HG03135 (cell line): Measurements from ENCODE around the gene MCM7.

ENCODE experiments used
- ATAC-seq: cut with Tn5 transposase; IDR thresholded peaks from one replicate; pipeline ENCODE4 v1.9.1; 2021; ENCODE audit warnings: mild to moderate bottlenecking, moderate library complexity; ENCODE audit not compliant: unreplicated experiment

The MCM7 gene

DNA sequence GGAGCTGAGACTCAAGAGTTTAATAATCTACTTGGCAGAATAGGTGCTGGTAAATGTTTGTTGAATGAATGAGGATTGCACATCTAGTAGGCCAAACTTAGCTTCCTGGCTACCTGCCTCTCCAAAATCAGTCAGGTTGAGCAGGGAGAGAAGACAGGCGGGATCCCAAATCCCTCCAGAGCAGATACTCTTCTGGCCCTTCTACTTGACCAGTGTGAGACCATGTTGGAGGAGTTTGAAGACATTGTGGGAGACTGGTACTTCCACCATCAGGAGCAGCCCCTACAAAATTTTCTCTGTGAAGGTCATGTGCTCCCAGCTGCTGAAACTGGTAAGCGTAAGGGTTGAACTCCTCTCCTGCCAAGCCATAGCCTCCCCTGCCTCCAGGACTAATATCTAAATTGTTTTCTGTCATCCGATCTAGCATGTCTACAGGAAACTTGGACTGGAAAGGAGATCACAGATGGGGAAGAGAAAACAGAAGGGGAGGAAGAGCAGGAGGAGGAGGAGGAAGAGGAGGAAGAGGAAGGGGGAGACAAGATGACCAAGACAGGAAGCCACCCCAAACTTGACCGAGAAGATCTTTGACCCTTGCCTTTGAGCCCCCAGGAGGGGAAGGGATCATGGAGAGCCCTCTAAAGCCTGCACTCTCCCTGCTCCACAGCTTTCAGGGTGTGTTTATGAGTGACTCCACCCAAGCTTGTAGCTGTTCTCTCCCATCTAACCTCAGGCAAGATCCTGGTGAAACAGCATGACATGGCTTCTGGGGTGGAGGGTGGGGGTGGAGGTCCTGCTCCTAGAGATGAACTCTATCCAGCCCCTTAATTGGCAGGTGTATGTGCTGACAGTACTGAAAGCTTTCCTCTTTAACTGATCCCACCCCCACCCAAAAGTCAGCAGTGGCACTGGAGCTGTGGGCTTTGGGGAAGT lies 23.4 kb upstream of the MCM7 start:
- ATAC-seq: no peak

DNA sequence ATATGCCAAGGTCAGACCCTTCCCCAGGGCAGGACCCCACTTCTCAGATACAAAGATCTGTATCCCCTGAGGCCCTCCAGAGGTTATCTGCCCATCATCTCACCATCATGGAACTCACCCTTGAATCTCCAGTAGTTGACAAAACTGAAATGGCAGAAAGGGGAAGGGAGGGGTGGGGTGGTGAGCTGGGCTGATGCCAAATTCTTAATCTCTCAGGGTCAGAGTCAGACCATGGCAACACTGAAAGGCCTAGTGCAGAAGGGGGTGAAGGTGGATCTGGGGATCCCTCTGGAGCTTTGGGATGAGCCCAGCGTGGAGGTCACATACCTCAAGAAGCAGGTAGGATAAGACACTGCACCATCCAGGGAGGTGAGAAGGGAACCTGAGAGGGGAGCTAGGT lies 21.4 kb upstream of the MCM7 start:
- no peak for ATAC-seq

DNA sequence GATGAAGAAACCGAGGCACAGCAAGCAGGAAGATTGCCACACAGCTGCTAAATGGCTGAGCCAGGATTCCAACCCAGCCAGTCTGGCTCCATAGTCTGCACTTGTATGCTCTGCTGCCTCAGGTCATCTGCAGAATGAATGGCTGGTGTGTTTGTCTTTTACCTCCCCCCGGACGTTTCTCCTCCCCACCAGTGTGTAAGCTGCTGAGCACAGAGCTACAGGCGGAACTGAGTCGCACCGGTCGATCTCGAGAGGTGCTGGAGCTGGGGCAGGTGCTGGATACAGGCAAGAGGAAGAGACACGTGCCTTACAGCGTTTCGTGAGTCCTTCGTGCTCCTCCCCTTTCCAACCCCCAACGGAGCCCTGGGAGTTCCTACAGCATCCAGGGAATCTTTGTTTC lies 20.9 kb upstream of the MCM7 start:
- no peak for ATAC-seq

DNA sequence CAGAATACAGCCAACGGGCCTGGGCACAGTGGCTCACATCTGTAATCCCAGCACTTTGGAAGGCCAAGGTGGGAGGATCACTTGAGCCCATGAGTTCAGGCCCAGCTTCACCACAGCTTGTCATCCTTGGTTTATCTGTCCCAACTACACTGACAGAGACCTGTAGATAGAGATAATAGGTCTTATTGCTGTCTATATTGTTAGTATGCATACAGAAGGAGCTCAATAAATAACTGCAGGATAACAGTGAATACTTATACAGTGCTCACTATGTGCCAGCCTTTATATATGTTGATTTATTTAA lies 19.5 kb upstream of the MCM7 start:
- no peak for ATAC-seq

DNA sequence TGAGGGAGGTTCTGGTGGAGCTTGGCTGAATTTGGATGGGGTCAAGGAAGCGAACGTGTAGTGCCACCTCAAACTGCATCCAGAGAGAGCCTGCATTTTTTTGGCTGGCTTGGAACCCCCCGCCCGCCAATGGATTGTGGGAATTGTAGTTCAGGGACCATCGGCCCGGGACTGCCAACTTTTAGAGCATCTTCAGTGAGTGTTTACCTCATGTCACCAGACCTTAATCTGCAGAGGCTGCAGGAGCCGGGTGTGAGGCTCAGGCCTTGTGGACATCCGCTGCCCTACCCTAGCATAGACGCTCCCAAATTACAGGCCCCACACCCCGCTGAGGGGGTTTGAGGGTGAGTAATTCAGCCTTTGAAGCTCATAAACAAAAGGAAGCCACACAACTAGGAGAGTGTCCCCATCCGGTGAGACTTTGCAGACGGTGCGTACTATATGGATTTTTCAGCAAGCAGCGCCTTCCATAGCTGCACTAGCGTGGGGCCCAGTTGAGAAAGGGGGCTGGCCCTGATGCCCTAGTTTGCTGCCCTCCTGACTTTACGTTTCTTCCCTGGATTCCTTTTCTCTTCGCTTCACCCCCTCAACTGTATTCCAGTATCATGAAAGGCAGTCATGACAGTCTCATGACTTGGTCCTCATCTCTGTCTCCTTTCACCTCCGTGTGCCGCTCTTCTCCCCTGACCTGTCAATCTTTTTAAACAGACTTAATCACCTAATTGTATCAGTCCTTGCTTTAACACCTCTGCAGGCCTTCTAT lies 19.0 kb upstream of the MCM7 start:
- peak; percentile 26 for ATAC-seq

DNA sequence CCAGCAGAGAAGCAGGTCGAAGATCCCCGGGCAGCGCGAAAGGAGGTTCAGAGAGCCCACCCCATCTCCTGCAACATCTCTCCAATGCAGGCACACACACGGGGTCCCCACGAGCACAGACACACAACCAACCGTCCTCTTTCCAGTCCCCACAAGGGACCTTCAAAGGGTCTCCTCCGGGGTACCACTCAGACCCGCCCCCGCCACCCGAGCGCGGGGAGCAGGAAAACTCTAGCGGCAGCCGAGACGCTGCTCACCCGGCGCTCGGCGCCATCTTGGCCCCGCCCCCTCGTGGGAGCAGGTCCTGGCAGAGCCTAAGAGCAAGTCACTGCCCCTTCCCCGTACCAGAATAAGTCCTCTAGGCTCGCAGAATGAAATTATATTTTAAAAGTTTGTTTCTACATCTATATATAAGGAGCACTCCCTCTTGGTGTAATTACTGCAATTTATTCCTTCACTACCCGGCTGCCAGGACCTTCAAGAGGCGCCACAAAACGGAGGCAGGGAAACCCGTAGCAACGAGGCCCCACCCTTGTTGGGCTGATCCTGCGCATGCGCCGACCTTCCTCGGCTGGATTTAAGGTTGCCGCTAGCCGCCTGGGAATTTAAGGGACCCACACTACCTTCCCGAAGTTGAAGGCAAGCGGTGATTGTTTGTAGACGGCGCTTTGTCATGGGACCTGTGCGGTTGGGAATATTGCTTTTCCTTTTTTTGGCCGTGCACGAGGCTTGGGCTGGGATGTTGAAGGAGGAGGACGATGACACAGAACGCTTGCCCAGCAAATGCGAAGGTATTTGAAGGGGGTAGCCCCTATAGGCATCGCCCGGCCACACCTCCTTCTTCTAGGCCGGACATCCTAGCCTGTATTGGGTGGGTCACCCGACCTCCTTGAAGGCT lies 18.1 kb upstream of the MCM7 start, which contains the start of the genes CNPY4 and TAF6:
TSS of gene CNPY4 (plus strand) at position 563 of the 898 bp plus-strand sequence. CDS start at position 674, 111 bp downstream.
TSS of gene TAF6 (minus strand) at position 287 of the 898 bp plus-strand sequence. CDS start 5,149 bp downstream, outside the sequence.
- peak; percentile 64 for ATAC-seq

DNA sequence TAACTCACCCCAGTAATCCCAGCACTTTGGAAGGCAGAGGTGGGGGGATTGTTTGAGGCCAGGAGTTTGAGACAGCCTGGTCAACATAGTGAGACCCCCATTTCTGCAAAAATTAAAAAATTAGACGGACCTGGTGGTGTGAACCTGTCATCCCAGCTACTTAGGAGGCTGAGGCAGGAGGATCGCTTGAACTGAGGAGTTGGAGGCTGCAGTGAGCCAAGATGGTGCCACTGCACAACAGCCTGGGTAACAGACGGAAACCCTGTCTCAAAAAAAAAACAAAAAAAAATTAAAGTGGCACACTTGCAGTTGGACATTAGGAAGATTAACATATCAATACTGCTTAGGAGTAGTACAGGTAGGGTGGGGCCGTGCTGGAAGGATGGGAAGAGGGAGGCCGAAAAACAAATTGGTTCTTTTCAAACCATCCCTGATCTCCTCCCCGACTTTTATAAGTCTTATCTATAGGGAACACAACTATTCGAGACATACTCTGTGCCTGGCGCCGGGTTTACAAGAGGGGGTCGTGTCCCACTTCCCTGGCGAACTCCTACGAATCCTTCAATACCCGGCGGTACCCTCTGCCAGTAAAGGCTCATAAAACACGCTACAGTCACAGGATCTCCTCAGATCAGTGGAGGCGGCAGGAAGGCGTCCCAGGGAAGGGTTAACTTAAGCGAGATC lies 17.3 kb upstream of the MCM7 start:
- no peak for ATAC-seq

DNA sequence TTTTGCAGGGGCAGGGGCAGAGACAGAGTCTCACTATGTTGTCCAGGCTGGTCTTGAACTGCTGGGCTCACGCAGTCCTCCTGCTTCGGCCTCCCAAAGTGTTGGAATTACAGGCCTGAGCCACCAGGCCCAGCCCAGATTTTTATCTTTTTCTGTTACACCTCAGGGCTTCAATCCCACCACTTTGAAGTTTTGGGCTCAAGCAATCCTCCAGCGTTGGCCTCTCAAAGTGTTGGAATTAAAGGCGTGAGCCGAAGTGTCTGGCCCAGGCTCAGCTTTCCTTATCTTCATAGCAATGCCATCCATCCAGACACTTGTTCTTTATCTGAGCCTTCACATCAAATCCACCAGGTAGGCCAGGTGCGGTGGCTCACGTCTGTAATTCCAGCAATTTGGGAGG lies 13.8 kb upstream of the MCM7 start:
- ATAC-seq: no peak

DNA sequence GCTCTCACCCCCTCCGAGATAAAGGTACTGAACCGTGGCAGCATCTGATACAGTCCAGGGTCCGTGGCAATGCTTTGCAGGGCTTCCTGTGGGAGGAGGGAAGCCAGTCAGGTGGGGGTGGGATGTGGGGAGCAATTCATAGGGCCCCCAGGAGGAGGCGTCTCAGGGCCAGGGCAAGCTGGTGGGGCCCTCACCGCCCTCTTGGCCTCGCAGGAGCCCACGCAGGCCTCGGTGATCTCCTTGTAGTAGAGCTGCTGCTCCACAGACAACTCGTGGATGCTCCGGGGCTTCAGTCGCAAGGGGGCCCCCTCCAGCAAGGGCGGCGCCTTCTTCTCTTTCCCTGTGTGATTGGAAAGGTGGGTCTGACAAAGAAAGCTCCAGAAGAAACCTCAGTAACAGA lies 10.7 kb upstream of the MCM7 start:
- ATAC-seq: no peak

DNA sequence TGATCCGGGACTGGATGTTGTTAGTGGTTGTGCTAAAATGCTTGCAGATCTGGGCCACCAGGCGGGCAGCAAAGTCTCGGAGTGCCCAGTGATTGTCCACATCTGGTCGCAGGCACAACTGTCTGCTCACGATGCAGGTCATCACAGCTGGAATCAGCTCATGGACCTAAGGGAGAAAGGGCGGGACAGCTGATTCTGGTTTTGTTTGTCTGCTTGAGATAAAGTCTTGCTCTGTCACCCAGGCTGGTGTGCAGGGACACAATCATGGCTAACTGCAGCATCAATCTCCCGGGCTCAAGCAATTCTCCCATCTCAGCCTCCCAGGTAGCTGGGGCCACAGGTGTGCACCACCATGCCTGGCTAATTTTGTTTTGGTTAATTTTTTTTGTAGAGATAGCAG lies 10.0 kb upstream of the MCM7 start:
- no peak for ATAC-seq

DNA sequence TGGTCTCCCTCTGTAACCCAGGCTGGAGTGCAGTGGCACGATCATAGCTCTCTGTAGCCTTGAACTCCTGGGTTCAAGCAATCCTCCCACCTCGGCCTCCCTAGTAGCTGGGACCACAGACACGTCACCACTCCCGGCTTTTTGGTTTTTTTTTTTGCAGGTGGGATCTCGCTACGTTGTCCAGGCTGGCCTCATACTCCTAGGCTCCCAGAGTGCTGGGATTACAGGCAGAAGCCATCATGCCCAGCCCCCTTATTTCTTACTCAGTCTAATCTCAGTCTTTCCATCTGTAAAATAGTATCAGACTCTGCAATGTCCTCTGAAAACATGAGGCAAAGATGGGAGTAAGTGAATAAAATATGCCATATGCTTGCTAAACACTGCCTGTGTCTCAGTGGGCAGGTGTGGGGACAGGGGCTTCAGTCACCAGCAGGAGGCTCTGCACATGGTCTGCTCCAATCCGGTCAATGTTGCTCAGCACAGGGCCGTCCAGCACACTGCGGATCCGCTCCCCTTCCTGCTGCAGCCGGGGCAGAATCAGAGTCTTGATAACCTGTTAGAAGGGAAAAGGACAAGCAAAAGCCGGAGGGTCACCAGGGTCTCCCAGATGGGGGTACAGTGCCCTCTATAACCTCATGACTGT lies 8.4 kb upstream of the MCM7 start:
- ATAC-seq: no peak

DNA sequence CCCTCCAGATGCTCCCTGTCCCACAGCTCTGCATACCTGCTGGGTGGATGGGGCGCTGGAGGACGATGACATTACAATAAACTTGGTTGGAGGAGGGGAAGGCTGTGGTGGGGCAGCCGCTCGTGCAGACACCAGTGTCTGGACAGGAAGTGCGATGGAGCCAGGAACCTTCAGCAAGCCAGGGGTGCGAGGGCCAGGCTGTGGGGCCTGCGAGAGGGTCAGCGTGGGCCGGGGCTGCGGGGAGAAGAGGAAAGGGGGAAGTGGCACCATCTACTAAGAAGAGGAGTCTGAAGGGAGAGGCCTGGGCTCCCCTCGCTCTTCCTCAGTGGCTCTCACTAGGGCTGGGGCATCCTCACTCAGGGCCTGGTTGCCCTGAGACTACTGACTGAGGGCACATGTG lies 6.7 kb upstream of the MCM7 start:
- no peak for ATAC-seq

DNA sequence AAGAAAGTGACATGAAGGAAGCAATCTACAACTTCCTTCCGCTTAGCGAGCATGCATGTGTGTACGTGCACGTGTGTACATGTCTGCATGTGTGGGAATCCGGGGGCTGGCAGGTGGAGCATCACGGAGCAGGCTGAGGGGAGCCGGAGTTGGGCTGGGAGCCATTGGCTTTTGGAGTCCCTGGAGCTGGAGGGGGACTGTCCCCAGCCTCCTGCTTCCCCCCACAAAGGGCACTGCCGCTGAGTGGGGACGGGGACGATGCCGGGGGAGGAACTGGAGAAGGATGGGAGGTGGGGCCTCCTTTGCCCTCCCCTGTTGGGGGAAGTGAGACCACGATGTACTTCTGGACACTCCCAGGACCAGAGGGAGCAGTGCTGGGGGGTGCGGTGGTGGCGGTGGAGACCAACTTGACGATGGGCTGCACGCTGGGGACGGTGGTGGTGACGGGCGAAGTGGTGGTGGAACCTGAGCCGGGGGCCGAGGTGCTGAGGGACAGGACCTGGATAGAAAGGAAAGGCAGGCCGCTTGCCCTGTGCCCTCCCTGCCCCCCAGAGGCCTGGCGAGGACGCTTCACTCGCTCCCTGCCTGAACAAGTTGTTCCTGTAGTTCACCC lies 6.0 kb upstream of the MCM7 start:
- ATAC-seq: no peak

DNA sequence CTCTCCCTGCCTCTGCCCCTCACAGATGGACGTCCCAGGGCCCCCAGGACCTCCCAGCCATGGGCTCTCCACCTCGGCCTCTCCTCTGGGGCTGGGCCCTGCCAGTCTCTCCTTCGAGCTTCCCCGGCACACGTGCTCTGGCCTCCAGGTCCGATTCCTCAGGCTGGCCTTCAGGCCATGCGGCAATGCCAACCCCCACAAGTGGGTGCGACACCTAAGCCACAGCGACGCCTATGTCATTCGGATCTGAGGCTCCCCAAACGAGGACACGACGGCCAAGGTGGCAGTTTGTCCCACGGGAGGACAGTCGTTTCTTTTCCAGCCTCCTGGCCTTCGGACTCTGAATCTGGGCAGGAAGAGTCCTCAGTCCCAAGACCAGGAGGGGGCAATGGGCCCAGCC lies 5.4 kb upstream of the MCM7 start:
- ATAC-seq: no peak

DNA sequence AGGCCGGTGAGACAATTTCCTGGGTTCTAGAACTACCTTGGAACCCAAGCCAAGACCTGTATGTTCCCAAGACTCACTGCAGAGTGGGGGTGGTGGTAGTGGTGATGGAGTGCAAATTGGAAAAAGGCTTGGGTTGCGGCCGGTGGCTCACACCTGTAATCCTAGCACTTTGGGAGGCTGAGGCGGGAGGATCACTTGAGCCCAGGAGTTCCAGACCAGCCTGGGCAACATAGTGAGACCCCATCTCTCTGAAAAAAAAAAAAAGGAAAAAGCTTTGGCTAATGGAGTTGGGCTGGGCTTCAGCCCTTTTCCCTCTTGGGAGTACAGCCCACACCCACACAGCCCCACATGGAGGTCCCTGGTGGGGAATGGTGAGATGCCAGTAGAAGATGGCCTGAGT lies 4.3 kb upstream of the MCM7 start:
- ATAC-seq: no peak

DNA sequence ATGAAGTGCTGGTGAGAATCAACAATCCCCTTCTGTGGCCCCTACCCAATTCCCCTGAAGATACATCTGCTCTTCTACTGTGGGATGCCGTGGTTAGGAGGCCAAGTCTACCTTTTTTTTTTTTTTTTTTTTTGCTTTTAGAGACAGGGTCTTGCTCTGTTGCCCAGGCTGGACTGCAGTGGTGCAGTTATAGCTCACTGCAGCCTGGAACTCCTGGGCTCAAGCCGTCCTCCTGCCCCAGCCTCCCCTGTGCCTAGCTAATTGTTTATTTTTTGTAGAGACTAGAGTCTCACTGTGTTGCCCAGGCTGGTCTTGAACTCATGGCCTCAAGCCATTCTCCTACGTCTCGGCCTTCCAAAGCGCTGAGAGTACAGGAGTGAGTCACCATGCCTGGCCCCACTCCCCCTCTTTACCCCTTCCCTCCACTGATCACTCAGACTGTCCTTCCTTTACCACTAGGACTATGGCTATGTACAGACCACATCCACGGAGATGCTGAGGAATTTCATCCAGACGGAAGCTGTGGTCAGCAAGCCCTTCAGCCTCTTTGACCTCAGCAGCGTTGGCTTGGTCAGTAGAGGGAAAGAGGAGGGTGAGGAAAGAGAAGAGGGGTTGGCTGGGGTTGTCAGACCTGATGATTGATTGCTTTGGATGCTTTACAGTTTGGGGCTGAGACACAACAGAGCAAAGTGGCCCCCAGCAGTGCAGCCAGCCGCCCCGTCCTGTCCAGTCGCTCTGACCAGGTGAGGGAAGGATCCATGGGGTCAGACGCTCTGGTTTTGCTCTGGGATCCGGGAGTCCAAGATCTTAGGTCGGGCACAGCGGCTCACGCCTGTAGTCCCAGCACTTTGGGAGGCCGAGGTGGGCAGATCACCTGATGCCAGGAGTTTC lies 2.0 kb upstream of the MCM7 start:
- no peak for ATAC-seq

DNA sequence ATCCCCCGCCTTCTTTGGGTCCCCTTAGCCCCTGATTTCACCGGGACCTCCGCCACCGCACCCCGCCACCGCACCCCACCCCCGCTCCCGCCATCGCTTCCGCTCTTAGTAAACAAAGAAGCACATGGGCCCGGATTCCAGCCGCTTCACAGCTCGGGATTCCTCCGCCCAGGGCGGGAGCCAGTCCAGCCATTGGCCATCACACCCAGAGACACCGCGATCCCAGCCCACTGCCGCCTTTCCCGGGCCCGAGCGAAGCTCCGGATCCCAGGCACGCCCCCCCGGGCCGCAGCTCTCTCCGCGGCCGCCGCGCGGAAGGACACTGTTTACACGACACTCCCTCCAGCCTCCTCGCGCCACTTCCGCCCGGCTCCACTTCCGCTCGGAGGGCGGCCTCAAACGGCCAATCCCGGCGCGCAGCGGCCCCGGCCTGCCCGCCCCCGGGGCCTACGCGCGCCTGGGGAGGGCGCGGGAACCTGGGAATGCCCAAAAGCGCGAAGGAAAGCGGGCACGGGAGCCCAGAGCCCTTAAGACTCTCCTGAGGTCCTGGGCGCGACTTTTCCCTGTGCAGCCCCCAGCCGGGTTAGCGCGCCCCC lies 679 bp downstream of the MCM7 start:
- ATAC-seq: peak; percentile 57

DNA sequence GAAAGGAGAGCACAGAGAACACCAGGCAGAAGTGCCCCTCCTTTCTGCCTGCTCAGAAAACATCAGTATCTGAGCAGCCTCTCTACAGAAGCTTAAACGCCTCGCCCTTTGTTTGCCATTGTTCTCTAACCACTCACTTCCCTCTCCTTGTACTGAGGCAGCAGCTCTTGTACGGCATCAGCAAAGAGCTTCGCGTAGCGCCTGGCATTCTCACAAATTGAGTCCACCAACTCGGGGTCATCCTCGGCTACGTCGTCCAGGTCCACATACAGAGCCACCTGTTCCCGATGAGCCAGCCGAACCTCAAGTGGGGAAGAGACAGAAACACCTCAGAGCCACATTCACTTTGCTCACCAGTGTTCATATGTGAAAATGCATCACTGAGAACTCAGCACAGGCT lies 1.7 kb downstream of the MCM7 start:
- ATAC-seq: no peak
